ENCODE measurements around the gene EPHB2.
"Not testable (repeated sequence)": the region's sequence is repeated elsewhere in the genome, so short reads cannot be mapped to it uniquely, and the experiment has no call there.

EPHB2 gene

GRCh38 chr1:22838965-22839364 lies 128.3 kb downstream of the EPHB2 start:
- no peak for DNase-seq (ENCODE audit: low read depth)

- no peak for DNase-seq (ENCODE audit: low read depth)
These were observed 129.2 kb downstream of the EPHB2 start for GRCh38 chr1:22839806-22840205.

GRCh38 chr1:22841142-22841541 lies 130.5 kb downstream of the EPHB2 start:
- DNase-seq (ENCODE audit: low read depth) = no peak

- no peak for DNase-seq (ENCODE audit: low read depth)
These were observed 131.2 kb downstream of the EPHB2 start for GRCh38 chr1:22841860-22842281.

- not testable (repeated sequence) for DNase-seq (ENCODE audit: low read depth)
These were observed 133.0 kb downstream of the EPHB2 start for GRCh38 chr1:22843441-22844183.

- DNase-seq (ENCODE audit: low read depth) = no peak
These were observed 134.0 kb downstream of the EPHB2 start for GRCh38 chr1:22844621-22845020.

- DNase-seq (ENCODE audit: low read depth) = no peak
These were observed 134.8 kb downstream of the EPHB2 start for GRCh38 chr1:22845398-22845935.

- DNase-seq (ENCODE audit: low read depth) = no peak
These were observed 135.8 kb downstream of the EPHB2 start for GRCh38 chr1:22846458-22846857.

- no peak for DNase-seq (ENCODE audit: low read depth)
These were observed 136.6 kb downstream of the EPHB2 start for GRCh38 chr1:22847249-22847648.

- DNase-seq (ENCODE audit: low read depth) = no peak
These were observed 137.1 kb downstream of the EPHB2 start for GRCh38 chr1:22847709-22848108.

- DNase-seq (ENCODE audit: low read depth) = no peak
These were observed 137.8 kb downstream of the EPHB2 start for GRCh38 chr1:22848405-22848804.

- DNase-seq (ENCODE audit: low read depth) = no peak
These were observed 139.1 kb downstream of the EPHB2 start for GRCh38 chr1:22849770-22850169.

- DNase-seq (ENCODE audit: low read depth) = no peak
These were observed 139.6 kb downstream of the EPHB2 start for GRCh38 chr1:22850281-22850680.

- no peak for DNase-seq (ENCODE audit: low read depth)
These were observed 140.0 kb downstream of the EPHB2 start for GRCh38 chr1:22850681-22851080.

GRCh38 chr1:22851517-22851916 lies 140.9 kb downstream of the EPHB2 start:
- no peak for DNase-seq (ENCODE audit: low read depth)

- DNase-seq (ENCODE audit: low read depth) = no peak
These were observed 141.6 kb downstream of the EPHB2 start for GRCh38 chr1:22852144-22852655.

GRCh38 chr1:22853651-22854185 lies 143.1 kb downstream of the EPHB2 start:
- no peak for DNase-seq (ENCODE audit: low read depth)

- no peak for DNase-seq (ENCODE audit: low read depth)
These were observed 144.3 kb downstream of the EPHB2 start for GRCh38 chr1:22854688-22855565.

- no peak for DNase-seq (ENCODE audit: low read depth)
These were observed 145.3 kb downstream of the EPHB2 start for GRCh38 chr1:22855668-22856606.

GRCh38 chr1:22857661-22858060 lies 147.0 kb downstream of the EPHB2 start:
- DNase-seq (ENCODE audit: low read depth) = no peak

GRCh38 chr1:22860414-22860800 lies 149.8 kb downstream of the EPHB2 start:
- DNase-seq (ENCODE audit: low read depth) = no peak
